ENCODE results near the gene SIRT3.
"Not testable (repeated sequence)": the region's sequence is repeated elsewhere in the genome, so short reads cannot be mapped to it uniquely, and the experiment has no call there.

SIRT3 gene

GRCh38 chr11:198236-198806 is 37.8 kb downstream of the SIRT3 start:
- Mint-ChIP-seq H3K9me3 (no peaks in the 10 kb centered on the region), H3K27me3 (ENCODE audit: low read depth, poor library complexity) (peaks cover 6% of the 10 kb centered on the region), H3K36me3 (ENCODE audit: low read depth) (peaks cover 6% of the 10 kb centered on the region), H3K4me3 (no peak overlapping the region), H3K27ac (no peak overlapping the region), H3K4me1 (no peaks in the 10 kb centered on the region)
- DNase-seq, result no peak
- TF ChIP-seq, protein P1, sequence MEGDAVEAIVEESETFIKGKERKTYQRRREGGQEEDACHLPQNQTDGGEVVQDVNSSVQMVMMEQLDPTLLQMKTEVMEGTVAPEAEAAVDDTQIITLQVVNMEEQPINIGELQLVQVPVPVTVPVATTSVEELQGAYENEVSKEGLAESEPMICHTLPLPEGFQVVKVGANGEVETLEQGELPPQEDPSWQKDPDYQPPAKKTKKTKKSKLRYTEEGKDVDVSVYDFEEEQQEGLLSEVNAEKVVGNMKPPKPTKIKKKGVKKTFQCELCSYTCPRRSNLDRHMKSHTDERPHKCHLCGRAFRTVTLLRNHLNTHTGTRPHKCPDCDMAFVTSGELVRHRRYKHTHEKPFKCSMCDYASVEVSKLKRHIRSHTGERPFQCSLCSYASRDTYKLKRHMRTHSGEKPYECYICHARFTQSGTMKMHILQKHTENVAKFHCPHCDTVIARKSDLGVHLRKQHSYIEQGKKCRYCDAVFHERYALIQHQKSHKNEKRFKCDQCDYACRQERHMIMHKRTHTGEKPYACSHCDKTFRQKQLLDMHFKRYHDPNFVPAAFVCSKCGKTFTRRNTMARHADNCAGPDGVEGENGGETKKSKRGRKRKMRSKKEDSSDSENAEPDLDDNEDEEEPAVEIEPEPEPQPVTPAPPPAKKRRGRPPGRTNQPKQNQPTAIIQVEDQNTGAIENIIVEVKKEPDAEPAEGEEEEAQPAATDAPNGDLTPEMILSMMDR (IDR thresholded peaks at IDR 0.05), result no peak

DNA sequence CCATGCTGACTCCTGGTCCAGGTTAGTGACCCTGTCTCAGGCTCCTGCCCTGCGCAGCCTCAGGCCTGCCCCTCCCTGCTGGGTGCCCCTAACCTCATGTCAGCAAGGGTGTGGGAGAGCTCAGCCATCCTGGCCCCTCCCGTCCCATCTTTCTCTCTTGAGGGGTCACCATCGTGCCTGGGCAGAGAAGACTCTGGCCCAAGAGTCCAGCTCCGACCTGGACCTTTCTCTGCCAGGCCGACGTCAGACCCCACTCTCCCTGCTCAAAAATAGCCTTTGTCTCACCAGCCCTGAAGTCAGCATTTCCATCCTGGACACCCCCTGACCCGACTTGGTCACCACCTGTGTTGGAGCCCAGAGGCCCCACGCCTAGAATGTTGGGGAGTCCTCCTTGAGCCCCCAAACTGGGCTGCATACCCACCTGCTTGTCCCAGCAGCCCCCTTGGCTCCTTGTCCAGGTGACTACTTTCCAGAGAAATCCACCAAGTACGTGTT is 38.4 kb downstream of the SIRT3 start:
- H3K4me1 Mint-ChIP-seq, result no peaks in the 10 kb centered on the region
- H3K27ac Mint-ChIP-seq, result no peak overlapping the region
- no peak overlapping the region for H3K4me3 Mint-ChIP-seq
- DNase-seq, result no peak
- H3K36me3 Mint-ChIP-seq (ENCODE audit: low read depth), result peaks cover under 1% of the 10 kb centered on the region
- peaks cover 6% of the 10 kb centered on the region for H3K27me3 Mint-ChIP-seq (ENCODE audit: low read depth, poor library complexity)
- H3K9me3 Mint-ChIP-seq, result no peaks in the 10 kb centered on the region
- TF ChIP-seq, protein P1 (IDR thresholded peaks at IDR 0.05), result no peak

- Mint-ChIP-seq H3K4me1 (no peaks in the 10 kb centered on the region), H3K9me3 (no peaks in the 10 kb centered on the region), H3K4me3 (no peak overlapping the region), H3K27me3 (ENCODE audit: low read depth, poor library complexity) (peaks cover 6% of the 10 kb centered on the region), H3K27ac (no peak overlapping the region), H3K36me3 (ENCODE audit: low read depth) (no peaks in the 10 kb centered on the region)
- no peak for DNase-seq
- TF ChIP-seq, protein P1 (IDR thresholded peaks at IDR 0.05), result no peak
These were observed 39.1 kb downstream of the SIRT3 start for GRCh38 chr11:196786-197731.

- not testable (repeated sequence) for DNase-seq; H3K27ac Mint-ChIP-seq; H3K4me1 Mint-ChIP-seq; H3K9me3 Mint-ChIP-seq; H3K4me3 Mint-ChIP-seq; H3K27me3 Mint-ChIP-seq (ENCODE audit: low read depth, poor library complexity); H3K36me3 Mint-ChIP-seq (ENCODE audit: low read depth)
These were observed 42.7 kb downstream of the SIRT3 start for GRCh38 chr11:193481-193880.

DNA sequence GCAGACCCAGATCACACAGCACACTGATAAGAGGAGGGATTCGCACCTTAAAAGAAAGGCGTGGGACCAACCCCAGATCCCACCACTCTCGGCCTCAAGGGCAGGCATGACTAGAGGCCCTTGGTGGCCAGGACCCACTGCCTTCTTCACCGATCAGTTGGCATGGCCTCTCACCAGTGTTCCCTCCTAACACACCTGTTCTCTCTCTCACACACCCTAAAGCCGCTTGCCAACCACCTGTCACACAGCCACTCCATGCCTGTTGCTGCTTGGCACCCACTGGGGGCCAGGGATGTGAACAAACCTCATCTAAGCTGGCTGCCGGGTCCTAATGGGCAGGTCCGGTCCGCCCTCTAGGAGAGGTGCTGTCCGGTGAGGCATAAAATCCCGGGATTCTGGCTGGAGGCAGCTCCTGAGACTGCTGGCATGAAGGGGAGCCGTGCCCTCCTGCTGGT is 43.4 kb downstream of the SIRT3 start, which contains the start of gene SCGB1C1:
TSS of gene SCGB1C1 (plus strand) at position 405 of the 455 bp plus-strand sequence. CDS start at position 427, 22 bp downstream.
- H3K4me3 Mint-ChIP-seq; H3K27me3 Mint-ChIP-seq (ENCODE audit: low read depth, poor library complexity); DNase-seq; H3K4me1 Mint-ChIP-seq; H3K27ac Mint-ChIP-seq; H3K9me3 Mint-ChIP-seq; H3K36me3 Mint-ChIP-seq (ENCODE audit: low read depth): not testable (repeated sequence)

GRCh38 chr11:191490-192478 is 44.4 kb downstream of the SIRT3 start:
- not testable (repeated sequence) for H3K4me1 Mint-ChIP-seq; H3K27ac Mint-ChIP-seq; H3K4me3 Mint-ChIP-seq; H3K9me3 Mint-ChIP-seq; H3K36me3 Mint-ChIP-seq (ENCODE audit: low read depth); DNase-seq; H3K27me3 Mint-ChIP-seq (ENCODE audit: low read depth, poor library complexity)

GRCh38 chr11:190546-190945 is 45.6 kb downstream of the SIRT3 start:
- H3K27me3 Mint-ChIP-seq (ENCODE audit: low read depth, poor library complexity); H3K36me3 Mint-ChIP-seq (ENCODE audit: low read depth); H3K9me3 Mint-ChIP-seq; H3K4me3 Mint-ChIP-seq; DNase-seq; H3K27ac Mint-ChIP-seq; H3K4me1 Mint-ChIP-seq: not testable (repeated sequence)

GRCh38 chr11:189843-190311 is 46.3 kb downstream of the SIRT3 start:
- H3K36me3 Mint-ChIP-seq (ENCODE audit: low read depth); H3K4me1 Mint-ChIP-seq; H3K9me3 Mint-ChIP-seq; H3K4me3 Mint-ChIP-seq; H3K27me3 Mint-ChIP-seq (ENCODE audit: low read depth, poor library complexity); H3K27ac Mint-ChIP-seq: not testable (repeated sequence)
- DNase-seq, result peak; percentile 2

DNA sequence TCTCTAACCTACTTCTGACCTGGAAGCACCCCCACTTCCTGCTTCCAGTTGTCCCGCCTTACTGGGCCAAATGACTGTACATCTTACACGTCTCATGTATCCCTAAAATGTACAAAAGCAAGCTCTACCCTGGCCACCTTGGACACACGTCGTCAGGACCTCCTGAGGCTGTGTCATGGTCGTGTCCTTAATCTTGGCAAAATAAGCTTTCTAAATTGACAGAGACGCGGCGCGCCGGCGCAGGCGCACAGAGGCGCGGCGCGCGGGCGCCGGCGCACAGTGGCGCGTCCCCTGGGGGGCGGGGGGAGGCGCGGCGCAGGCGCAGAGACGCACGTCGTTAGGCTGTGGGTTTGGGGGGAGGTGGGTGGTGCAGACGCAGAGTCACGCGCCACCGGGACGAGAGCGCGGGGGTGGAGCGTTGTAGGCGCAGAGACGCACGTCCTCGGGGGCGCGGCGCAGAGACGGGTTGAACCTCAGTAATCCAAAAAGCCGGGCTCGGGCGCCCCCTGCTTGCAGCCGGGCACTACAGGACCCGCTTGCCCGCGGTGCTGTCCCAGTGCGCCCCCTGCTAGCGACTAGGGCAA is 46.9 kb downstream of the SIRT3 start:
- not testable (repeated sequence) for H3K4me1 Mint-ChIP-seq; DNase-seq; H3K9me3 Mint-ChIP-seq; H3K36me3 Mint-ChIP-seq (ENCODE audit: low read depth); H3K27me3 Mint-ChIP-seq (ENCODE audit: low read depth, poor library complexity); H3K4me3 Mint-ChIP-seq; H3K27ac Mint-ChIP-seq

All from nephron progenitor cell (in vitro differentiated cells).